ENCODE data around the gene MRPS17. TPM values are rescaled to one million over a fixed set of nuclear protein-coding genes. Genes with fewer than 3 reads are reported as not detected.

Gene MRPS17
- total and polyA plus RNA-seq, 9 of the 15 experiments (the other 6 are each of a cell fraction or from before 2014, with no cell fraction given), result 25.9 to 99.3 (median 43.9) TPM

DNA sequence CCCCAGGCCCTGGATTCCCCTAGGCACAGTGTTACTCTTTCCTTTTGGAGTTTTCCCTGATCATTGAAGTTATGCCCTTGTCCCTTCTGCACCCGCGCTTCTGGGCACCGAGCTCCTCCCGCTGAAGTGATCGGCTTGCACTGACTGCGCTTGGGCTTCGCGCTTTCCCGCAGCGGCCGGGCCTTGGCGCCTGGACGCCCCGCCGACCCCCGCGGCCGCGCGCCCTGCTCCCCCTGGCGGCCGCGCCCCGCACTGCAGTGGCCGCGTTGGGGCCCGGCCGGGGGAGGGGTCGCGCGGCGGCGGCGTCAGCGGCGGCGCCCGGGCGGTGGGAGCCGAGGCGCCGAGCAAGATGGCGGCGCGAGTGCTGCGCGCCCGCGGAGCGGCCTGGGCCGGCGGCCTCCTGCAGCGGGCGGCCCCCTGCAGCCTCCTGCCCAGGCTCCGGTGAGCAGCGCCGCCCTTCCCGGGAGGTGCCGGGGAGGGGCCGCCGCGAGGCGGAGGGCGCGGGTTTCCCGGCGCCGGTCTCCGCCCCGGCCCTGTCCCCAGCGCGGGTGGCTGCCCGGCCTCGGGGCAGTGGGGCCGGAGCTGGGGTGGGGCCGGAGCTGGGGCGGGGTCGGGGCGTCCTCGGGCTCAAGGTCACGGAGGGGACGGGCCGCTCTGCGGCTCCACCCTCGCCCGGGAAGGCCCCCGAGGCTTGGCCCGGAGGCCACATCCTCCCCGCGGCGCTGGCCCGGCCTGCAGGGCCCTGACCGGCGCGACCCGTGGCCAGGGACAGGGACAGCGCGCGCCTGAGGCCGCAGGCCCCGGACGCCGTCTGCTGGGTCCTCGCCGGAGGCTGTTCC, 12.8 kb downstream of the MRPS17 start, which contains the start of gene NIPSNAP2 (continued):
- TF ChIP-seq, protein P1, sequence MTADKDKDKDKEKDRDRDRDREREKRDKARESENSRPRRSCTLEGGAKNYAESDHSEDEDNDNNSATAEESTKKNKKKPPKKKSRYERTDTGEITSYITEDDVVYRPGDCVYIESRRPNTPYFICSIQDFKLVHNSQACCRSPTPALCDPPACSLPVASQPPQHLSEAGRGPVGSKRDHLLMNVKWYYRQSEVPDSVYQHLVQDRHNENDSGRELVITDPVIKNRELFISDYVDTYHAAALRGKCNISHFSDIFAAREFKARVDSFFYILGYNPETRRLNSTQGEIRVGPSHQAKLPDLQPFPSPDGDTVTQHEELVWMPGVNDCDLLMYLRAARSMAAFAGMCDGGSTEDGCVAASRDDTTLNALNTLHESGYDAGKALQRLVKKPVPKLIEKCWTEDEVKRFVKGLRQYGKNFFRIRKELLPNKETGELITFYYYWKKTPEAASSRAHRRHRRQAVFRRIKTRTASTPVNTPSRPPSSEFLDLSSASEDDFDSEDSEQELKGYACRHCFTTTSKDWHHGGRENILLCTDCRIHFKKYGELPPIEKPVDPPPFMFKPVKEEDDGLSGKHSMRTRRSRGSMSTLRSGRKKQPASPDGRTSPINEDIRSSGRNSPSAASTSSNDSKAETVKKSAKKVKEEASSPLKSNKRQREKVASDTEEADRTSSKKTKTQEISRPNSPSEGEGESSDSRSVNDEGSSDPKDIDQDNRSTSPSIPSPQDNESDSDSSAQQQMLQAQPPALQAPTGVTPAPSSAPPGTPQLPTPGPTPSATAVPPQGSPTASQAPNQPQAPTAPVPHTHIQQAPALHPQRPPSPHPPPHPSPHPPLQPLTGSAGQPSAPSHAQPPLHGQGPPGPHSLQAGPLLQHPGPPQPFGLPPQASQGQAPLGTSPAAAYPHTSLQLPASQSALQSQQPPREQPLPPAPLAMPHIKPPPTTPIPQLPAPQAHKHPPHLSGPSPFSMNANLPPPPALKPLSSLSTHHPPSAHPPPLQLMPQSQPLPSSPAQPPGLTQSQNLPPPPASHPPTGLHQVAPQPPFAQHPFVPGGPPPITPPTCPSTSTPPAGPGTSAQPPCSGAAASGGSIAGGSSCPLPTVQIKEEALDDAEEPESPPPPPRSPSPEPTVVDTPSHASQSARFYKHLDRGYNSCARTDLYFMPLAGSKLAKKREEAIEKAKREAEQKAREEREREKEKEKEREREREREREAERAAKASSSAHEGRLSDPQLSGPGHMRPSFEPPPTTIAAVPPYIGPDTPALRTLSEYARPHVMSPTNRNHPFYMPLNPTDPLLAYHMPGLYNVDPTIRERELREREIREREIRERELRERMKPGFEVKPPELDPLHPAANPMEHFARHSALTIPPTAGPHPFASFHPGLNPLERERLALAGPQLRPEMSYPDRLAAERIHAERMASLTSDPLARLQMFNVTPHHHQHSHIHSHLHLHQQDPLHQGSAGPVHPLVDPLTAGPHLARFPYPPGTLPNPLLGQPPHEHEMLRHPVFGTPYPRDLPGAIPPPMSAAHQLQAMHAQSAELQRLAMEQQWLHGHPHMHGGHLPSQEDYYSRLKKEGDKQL (CRISPR knock-in tag; IDR thresholded peaks at IDR 0.05; ENCODE audit: borderline replicate concordance), result no peak
- TF ChIP-seq GATAD2B (IDR thresholded peaks at IDR 0.05; ENCODE audit: borderline replicate concordance) (peak; percentile 71; the same call in 1 of the 2 replicates), ZNF586 (CRISPR knock-in tag; conservative IDR thresholded peaks at IDR 0.05) (no peak), ARNT (IDR thresholded peaks at IDR 0.05) (no peak), MIER1 (IDR thresholded peaks at IDR 0.05; ENCODE audit: low read depth) (no peak), RBFOX2 (IDR thresholded peaks at IDR 0.05; ENCODE audit: low read depth, low read length) (peak; percentile 86), FIP1L1 (IDR thresholded peaks at IDR 0.05; ENCODE audit: low read depth, low read length, poor library complexity, severe bottlenecking) (peak; percentile 46), ZFP30 (CRISPR knock-in tag; IDR thresholded peaks at IDR 0.05; ENCODE audit: borderline replicate concordance) (no peak), SAFB (IDR thresholded peaks at IDR 0.05; ENCODE audit: borderline replicate concordance, low read depth, low read length) (peak; percentile 16; the same call in 1 of the 2 replicates)
- TF ChIP-seq, protein P2, sequence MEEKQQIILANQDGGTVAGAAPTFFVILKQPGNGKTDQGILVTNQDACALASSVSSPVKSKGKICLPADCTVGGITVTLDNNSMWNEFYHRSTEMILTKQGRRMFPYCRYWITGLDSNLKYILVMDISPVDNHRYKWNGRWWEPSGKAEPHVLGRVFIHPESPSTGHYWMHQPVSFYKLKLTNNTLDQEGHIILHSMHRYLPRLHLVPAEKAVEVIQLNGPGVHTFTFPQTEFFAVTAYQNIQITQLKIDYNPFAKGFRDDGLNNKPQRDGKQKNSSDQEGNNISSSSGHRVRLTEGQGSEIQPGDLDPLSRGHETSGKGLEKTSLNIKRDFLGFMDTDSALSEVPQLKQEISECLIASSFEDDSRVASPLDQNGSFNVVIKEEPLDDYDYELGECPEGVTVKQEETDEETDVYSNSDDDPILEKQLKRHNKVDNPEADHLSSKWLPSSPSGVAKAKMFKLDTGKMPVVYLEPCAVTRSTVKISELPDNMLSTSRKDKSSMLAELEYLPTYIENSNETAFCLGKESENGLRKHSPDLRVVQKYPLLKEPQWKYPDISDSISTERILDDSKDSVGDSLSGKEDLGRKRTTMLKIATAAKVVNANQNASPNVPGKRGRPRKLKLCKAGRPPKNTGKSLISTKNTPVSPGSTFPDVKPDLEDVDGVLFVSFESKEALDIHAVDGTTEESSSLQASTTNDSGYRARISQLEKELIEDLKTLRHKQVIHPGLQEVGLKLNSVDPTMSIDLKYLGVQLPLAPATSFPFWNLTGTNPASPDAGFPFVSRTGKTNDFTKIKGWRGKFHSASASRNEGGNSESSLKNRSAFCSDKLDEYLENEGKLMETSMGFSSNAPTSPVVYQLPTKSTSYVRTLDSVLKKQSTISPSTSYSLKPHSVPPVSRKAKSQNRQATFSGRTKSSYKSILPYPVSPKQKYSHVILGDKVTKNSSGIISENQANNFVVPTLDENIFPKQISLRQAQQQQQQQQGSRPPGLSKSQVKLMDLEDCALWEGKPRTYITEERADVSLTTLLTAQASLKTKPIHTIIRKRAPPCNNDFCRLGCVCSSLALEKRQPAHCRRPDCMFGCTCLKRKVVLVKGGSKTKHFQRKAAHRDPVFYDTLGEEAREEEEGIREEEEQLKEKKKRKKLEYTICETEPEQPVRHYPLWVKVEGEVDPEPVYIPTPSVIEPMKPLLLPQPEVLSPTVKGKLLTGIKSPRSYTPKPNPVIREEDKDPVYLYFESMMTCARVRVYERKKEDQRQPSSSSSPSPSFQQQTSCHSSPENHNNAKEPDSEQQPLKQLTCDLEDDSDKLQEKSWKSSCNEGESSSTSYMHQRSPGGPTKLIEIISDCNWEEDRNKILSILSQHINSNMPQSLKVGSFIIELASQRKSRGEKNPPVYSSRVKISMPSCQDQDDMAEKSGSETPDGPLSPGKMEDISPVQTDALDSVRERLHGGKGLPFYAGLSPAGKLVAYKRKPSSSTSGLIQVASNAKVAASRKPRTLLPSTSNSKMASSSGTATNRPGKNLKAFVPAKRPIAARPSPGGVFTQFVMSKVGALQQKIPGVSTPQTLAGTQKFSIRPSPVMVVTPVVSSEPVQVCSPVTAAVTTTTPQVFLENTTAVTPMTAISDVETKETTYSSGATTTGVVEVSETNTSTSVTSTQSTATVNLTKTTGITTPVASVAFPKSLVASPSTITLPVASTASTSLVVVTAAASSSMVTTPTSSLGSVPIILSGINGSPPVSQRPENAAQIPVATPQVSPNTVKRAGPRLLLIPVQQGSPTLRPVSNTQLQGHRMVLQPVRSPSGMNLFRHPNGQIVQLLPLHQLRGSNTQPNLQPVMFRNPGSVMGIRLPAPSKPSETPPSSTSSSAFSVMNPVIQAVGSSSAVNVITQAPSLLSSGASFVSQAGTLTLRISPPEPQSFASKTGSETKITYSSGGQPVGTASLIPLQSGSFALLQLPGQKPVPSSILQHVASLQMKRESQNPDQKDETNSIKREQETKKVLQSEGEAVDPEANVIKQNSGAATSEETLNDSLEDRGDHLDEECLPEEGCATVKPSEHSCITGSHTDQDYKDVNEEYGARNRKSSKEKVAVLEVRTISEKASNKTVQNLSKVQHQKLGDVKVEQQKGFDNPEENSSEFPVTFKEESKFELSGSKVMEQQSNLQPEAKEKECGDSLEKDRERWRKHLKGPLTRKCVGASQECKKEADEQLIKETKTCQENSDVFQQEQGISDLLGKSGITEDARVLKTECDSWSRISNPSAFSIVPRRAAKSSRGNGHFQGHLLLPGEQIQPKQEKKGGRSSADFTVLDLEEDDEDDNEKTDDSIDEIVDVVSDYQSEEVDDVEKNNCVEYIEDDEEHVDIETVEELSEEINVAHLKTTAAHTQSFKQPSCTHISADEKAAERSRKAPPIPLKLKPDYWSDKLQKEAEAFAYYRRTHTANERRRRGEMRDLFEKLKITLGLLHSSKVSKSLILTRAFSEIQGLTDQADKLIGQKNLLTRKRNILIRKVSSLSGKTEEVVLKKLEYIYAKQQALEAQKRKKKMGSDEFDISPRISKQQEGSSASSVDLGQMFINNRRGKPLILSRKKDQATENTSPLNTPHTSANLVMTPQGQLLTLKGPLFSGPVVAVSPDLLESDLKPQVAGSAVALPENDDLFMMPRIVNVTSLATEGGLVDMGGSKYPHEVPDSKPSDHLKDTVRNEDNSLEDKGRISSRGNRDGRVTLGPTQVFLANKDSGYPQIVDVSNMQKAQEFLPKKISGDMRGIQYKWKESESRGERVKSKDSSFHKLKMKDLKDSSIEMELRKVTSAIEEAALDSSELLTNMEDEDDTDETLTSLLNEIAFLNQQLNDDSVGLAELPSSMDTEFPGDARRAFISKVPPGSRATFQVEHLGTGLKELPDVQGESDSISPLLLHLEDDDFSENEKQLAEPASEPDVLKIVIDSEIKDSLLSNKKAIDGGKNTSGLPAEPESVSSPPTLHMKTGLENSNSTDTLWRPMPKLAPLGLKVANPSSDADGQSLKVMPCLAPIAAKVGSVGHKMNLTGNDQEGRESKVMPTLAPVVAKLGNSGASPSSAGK (IDR thresholded peaks at IDR 0.05), result peak; percentile 56
